HL-60 (cell line): Measurements from ENCODE around the gene FOXO1.

Source experiments
- DNase-seq, 2 experiments: peaks; one replicate each; pipeline ENCODE4 v3.0.0-alpha.2; 2010 to 2020; ENCODE audit warnings: low read depth in 1 of 2, low spot score in 1 of 2
- H3K27ac ChIP-seq: fragments of 250-450 bp; sonication (Bioruptor Pico); replicated peaks from 2 replicates; pipeline ENCODE4 v1.5.1; 2020; ENCODE audit warnings: mild to moderate bottlenecking, moderate library complexity
- H3K27me3 ChIP-seq: fragments of 250-450 bp; sonication (Bioruptor Pico); 2 replicates; pipeline ENCODE4 v1.5.1; 2021; ENCODE audit warnings: mild to moderate bottlenecking, moderate library complexity; ENCODE audit not compliant: insufficient read depth, poor library complexity, severe bottlenecking
- H3K4me3 ChIP-seq: replicated peaks from 2 replicates; pipeline ENCODE4 v1.5.1; 2011; ENCODE audit warnings: mild to moderate bottlenecking, control low read depth, low read length; ENCODE audit not compliant: insufficient read depth
- CTCF ChIP-seq: IDR thresholded peaks from one replicate; pipeline ENCODE4 v1.5.1; 2011; ENCODE audit warnings: low read length, control low read depth, inconsistent platforms; ENCODE audit not compliant: insufficient read depth
- GABPA ChIP-seq: IDR thresholded peaks from 2 replicates; pipeline ENCODE4 v1.6.1; 2012; ENCODE audit warnings: low read depth
- POLR2AphosphoS5 ChIP-seq: IDR thresholded peaks from 2 replicates; pipeline ENCODE4 v1.6.1; 2012; ENCODE audit warnings: low read depth
- REST ChIP-seq: IDR thresholded peaks from 2 replicates; pipeline ENCODE4 v1.6.1; 2012; ENCODE audit warnings: low read depth; ENCODE audit not compliant: insufficient replicate concordance
- SPI1 ChIP-seq: IDR thresholded peaks from 2 replicates; pipeline ENCODE4 v1.6.1; 2012; ENCODE audit warnings: low read depth, mild to moderate bottlenecking, borderline replicate concordance

The FOXO1 gene

GRCh38 chr13:40653527-40654318, 12.7 kb downstream of the FOXO1 start:
- no peak for TF ChIP-seq GABPA
- TF ChIP-seq SPI1: peak; percentile 14; the same call in 1 of the 2 replicates
- no peak for TF ChIP-seq CTCF
- TF ChIP-seq REST: no peak
- no peak overlapping the region for H3K4me3 ChIP-seq
- no peak overlapping the region for H3K27ac ChIP-seq
- no peak for DNase-seq
- H3K27me3 ChIP-seq: peaks cover 4% of the 10 kb centered on the region

- no peak for DNase-seq
- H3K27ac ChIP-seq: no peak overlapping the region
- TF ChIP-seq CTCF (no peak), POLR2AphosphoS5 (no peak), REST (no peak), SPI1 (no peak), GABPA (no peak)
- peaks cover 4% of the 10 kb centered on the region for H3K27me3 ChIP-seq
- H3K4me3 ChIP-seq: no peak overlapping the region
Measured at GRCh38 chr13:40652588-40652940, 13.9 kb downstream of the FOXO1 start.

GRCh38 chr13:40651866-40652587, 14.4 kb downstream of the FOXO1 start:
- TF ChIP-seq GABPA: no peak
- no peak for TF ChIP-seq POLR2AphosphoS5
- DNase-seq: no peak
- Histone ChIP-seq H3K27ac (no peak overlapping the region), H3K4me3 (no peak overlapping the region), H3K27me3 (peaks cover 4% of the 10 kb centered on the region)

GRCh38 chr13:40648841-40649240, 17.6 kb downstream of the FOXO1 start:
- Histone ChIP-seq H3K27me3 (peaks cover 4% of the 10 kb centered on the region), H3K4me3 (no peak overlapping the region), H3K27ac (no peak overlapping the region)
- DNase-seq: no peak
- TF ChIP-seq GABPA: no peak
- TF ChIP-seq CTCF: no peak
- TF ChIP-seq POLR2AphosphoS5: no peak
- no peak for TF ChIP-seq SPI1
- no peak for TF ChIP-seq REST
